SU-DHL-6 (cell line): ENCODE measurements around the gene GTPBP4.
A peak's percentile ranks its signal among the peaks of the same experiment; 100 is the strongest.

Experiments
- H2AFZ ChIP-seq: fragments of 200-600 bp; sonication (generic); 2 replicates; pipeline ENCODE4 v1.6.1; 2014; ENCODE audit warnings: low read depth, mild to moderate bottlenecking, moderate library complexity, mixed read lengths, antibody characterized with exemption, low read length; ENCODE audit not compliant: severe bottlenecking
- H3F3A ChIP-seq: fragments of 200-600 bp; shearing (Covaris generic); 2 replicates; pipeline ENCODE4 v1.6.0; 2016; ENCODE audit warnings: antibody characterized with exemption, mild to moderate bottlenecking; ENCODE audit not compliant: insufficient read depth
- H3K27ac ChIP-seq: fragments of 200-600 bp; sonication (generic); 2 replicates; pipeline ENCODE4 v1.5.1; 2016; ENCODE audit warnings: low read depth, mild to moderate bottlenecking, low read length, moderate library complexity, mixed read lengths
- H3K27me3 ChIP-seq: fragments of 200-600 bp; sonication (generic), shearing (Covaris generic); 2 replicates; pipeline ENCODE4 v1.6.0; 2014; ENCODE audit warnings: mild to moderate bottlenecking, low read length
- H3K36me3 ChIP-seq: fragments of 200-600 bp; sonication (generic); 2 replicates; pipeline ENCODE4 v1.6.1; 2014; ENCODE audit warnings: mild to moderate bottlenecking, low read length, mixed read lengths
- H3K4me2 ChIP-seq: fragments of 300-600, 200-600 bp; shearing (Covaris generic), sonication (generic); 2 replicates; pipeline ENCODE4 v1.6.0; 2014; ENCODE audit warnings: low read length, low read depth, mild to moderate bottlenecking; ENCODE audit not compliant: poor library complexity, severe bottlenecking
- H3K4me3 ChIP-seq: fragments of 200-600 bp; sonication (generic); 2 replicates; pipeline ENCODE4 v1.5.1; 2014; ENCODE audit warnings: antibody characterized with exemption, low read length, mild to moderate bottlenecking, mixed read lengths; ENCODE audit not compliant: insufficient read depth, poor library complexity, severe bottlenecking
- H3K79me2 ChIP-seq: fragments of 200-600 bp; sonication (generic); 2 replicates; pipeline ENCODE4 v1.6.1; 2014; ENCODE audit warnings: mild to moderate bottlenecking, low read length, moderate library complexity; ENCODE audit not compliant: insufficient read depth
- H3K9ac ChIP-seq: fragments of 200-600 bp; sonication (generic); 2 replicates; pipeline ENCODE4 v1.7.0; 2014; ENCODE audit warnings: mild to moderate bottlenecking, low read length
- H3K9me2 ChIP-seq: fragments of 200-600 bp; sonication (generic); replicated peaks from 2 replicates; pipeline ENCODE4 v1.6.1; 2014; ENCODE audit warnings: low read length; ENCODE audit not compliant: insufficient read depth
- H3K9me3 ChIP-seq: fragments of 200-600 bp; sonication (generic); 2 replicates; pipeline ENCODE4 v1.6.1; 2014; ENCODE audit warnings: low read length, mixed read lengths; ENCODE audit not compliant: insufficient read depth
- H4K20me1 ChIP-seq: fragments of 200-600 bp; sonication (generic); 2 replicates; pipeline ENCODE4 v1.6.1; 2014; ENCODE audit warnings: low read depth, mild to moderate bottlenecking, antibody characterized with exemption, low read length, moderate library complexity, mixed read lengths
- CTCF ChIP-seq: fragments of 200-600 bp; sonication (generic); IDR thresholded peaks from one replicate; pipeline ENCODE4 v1.5.1; 2017; ENCODE audit warnings: antibody characterized with exemption, mild to moderate bottlenecking, low read length, moderate library complexity; ENCODE audit not compliant: insufficient read depth, poor library complexity, severe bottlenecking
- EZH2phosphoT487 ChIP-seq: fragments of 200-600 bp; sonication (generic), shearing (Covaris generic); conservative IDR thresholded peaks from 2 replicates; pipeline ENCODE4 v1.6.1; 2018; ENCODE audit warnings: mild to moderate bottlenecking, antibody characterized with exemption, low read length, moderate library complexity, mixed read lengths

Gene GTPBP4

GRCh38 chr10:1041514-1041913 lies 53.3 kb downstream of the GTPBP4 start:
- no peak overlapping the region for H3K9ac ChIP-seq
- H3K9me3 ChIP-seq = no peaks in the 10 kb centered on the region
- 0 out of 2 replicates have a peak, but pooled peaks cover 7% of the 10 kb centered on the region for H4K20me1 ChIP-seq
- H3K79me2 ChIP-seq = peaks cover 32% of the 10 kb centered on the region
- no peak for TF ChIP-seq EZH2phosphoT487
- TF ChIP-seq CTCF = no peak
- peaks cover 82% of the 10 kb centered on the region for H3F3A ChIP-seq
- H3K4me2 ChIP-seq = no peak overlapping the region
- H3K27ac ChIP-seq = no peak overlapping the region
- no peaks in the 10 kb centered on the region for H3K9me2 ChIP-seq
- H3K4me3 ChIP-seq = no peak overlapping the region
- H2AFZ ChIP-seq = no peak overlapping the region
- H3K27me3 ChIP-seq = no peaks in the 10 kb centered on the region
- H3K36me3 ChIP-seq = peaks cover 44% of the 10 kb centered on the region

GRCh38 chr10:1043532-1043995 lies 55.3 kb downstream of the GTPBP4 start:
- Histone ChIP-seq H3K4me2 (peak overlapping the region; percentile 61), H3K4me3 (peak overlapping the region; percentile 31), H3K9me2 (no peaks in the 10 kb centered on the region), H3K27ac (peak overlapping the region; percentile 78), H3K79me2 (peaks cover 45% of the 10 kb centered on the region), H3K9ac (peak overlapping the region; percentile 47), H3F3A (peaks cover 79% of the 10 kb centered on the region), H3K27me3 (no peaks in the 10 kb centered on the region), H3K36me3 (peaks cover 52% of the 10 kb centered on the region), H3K9me3 (no peaks in the 10 kb centered on the region), H2AFZ (no peak overlapping the region), H4K20me1 (peaks cover 12% of the 10 kb centered on the region)
- no peak for TF ChIP-seq CTCF
- TF ChIP-seq EZH2phosphoT487 = no peak

GRCh38 chr10:1044146-1044545 lies 55.9 kb downstream of the GTPBP4 start:
- peak overlapping the region; percentile 78 for H3K27ac ChIP-seq
- H3K36me3 ChIP-seq = peaks cover 52% of the 10 kb centered on the region
- H3K9ac ChIP-seq = peak overlapping the region; percentile 47

More at GRCh38 chr10:1044146-1044545, 55.9 kb downstream of the GTPBP4 start:
- Histone ChIP-seq H4K20me1 (peaks cover 12% of the 10 kb centered on the region), H3K9me2 (no peaks in the 10 kb centered on the region), H3K9me3 (no peaks in the 10 kb centered on the region), H2AFZ (no peak overlapping the region), H3F3A (peaks cover 78% of the 10 kb centered on the region), H3K27me3 (no peaks in the 10 kb centered on the region), H3K4me2 (peak overlapping the region; percentile 61), H3K79me2 (peaks cover 46% of the 10 kb centered on the region), H3K4me3 (peak overlapping the region; percentile 31)
- no peak for TF ChIP-seq EZH2phosphoT487
- TF ChIP-seq CTCF = no peak
